ENCODE measurements around the gene NR1H2. TPM values are rescaled to one million over a fixed set of nuclear protein-coding genes. Genes with fewer than 3 reads are reported as not detected.
A peak's percentile ranks its signal among the peaks of the same experiment; 100 is the strongest.

The NR1H2 gene
- total RNA-seq, 1 donor, result 125 TPM

DNA sequence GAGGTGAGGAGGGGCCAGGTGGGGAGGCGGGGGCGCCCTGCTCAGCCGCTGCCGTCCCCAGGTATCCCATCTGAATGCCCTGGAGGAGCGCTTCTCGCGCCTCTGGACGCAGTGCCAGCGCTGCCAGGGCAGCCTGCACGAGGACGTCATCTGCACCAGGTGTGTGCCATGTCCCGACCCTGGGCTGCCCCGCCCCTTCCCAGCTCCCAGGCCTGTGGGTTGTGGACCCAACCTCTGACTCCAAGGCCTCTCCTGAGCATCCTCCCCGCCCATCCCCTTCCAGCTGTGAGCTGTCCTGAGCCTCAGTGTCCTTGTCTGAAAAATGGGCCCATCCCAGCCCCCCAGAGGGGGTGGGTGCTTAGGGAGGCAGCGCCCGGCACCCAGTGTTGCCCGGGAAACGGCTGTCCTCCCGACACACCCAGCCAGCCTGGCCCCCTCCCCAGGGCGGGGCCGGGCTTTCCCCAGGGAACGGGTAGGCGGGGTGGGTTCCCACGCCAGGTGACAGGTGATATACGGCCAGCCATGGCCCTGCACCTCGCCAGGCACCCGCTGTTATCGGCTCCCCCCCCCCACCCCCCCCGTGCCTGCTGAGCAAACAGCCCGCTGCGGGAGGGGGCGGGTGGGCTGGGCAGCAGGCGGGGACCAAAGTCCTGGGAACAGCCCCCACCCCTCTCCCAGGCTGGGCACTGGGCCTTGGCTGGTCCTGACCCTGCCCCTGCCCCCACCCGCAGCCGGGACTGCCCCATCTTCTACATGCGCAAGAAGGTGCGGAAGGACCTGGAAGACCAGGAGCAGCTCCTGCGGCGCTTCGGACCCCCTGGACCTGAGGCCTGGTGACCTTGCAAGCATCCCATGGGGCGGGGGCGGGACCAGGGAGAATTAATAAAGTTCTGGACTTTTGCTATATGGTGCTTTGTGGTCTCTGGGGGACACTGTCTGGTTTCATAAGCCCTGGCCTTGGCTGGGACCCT lies 41.1 kb downstream of the NR1H2 start:
- Histone ChIP-seq H3K4me1 (ENCODE audit: insufficient read depth, low read length) (peaks cover 29% of the 10 kb centered on the region), H3K27me3 (ENCODE audit: insufficient read depth, low read length) (peaks cover 3% of the 10 kb centered on the region), H3K9me3 (ENCODE audit: low read depth, low read length) (no peaks in the 10 kb centered on the region), H3K4me3 (ENCODE audit: low read length) (no peak overlapping the region)

- Histone ChIP-seq H3K27me3 (ENCODE audit: insufficient read depth, low read length) (peaks cover 3% of the 10 kb centered on the region), H3K4me3 (ENCODE audit: low read length) (peak within 1 kb of the TSS; percentile 42), H3K9me3 (ENCODE audit: low read depth, low read length) (no peaks in the 10 kb centered on the region), H3K4me1 (ENCODE audit: insufficient read depth, low read length) (peaks cover 29% of the 10 kb centered on the region)
Measured at GRCh38 chr19:50418176-50419021, 42.1 kb downstream of the NR1H2 start, which contains the start of gene SPIB. Gene SPIB (plus strand): TSS chr19:50418938. CDS start chr19:50418963, 25 bp downstream.

DNA sequence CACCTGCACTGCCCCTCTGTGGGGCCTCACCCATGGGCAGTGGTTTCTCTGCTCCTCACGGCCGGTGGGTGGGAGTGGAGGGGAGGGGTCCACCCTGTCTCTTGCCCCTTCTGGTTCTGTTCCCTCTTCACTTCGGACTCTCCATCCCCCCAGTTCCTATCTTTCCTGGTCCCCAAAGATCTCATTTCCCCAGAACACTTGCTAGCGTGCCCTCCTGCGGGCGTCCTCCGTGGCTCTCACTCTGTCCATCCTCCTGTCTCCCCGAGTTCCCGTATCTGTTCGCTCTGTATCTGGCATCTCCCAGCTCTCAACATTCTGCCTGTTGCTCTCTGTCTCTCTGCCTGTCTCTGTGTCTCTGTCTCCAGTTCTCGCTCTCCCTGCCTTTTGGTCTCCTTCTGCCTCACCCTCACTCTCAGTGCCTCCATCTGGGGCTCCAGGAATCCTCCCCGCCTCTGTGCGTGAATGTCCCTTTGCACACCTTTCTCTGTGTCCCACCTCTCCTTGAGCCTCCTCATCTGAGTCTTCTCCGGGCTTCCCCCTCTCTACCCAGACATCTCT lies 42.8 kb downstream of the NR1H2 start:
- H3K4me3 ChIP-seq (ENCODE audit: low read length), result peak overlapping the region; percentile 42
- H3K4me1 ChIP-seq (ENCODE audit: insufficient read depth, low read length), result peaks cover 29% of the 10 kb centered on the region
- no peaks in the 10 kb centered on the region for H3K9me3 ChIP-seq (ENCODE audit: low read depth, low read length)
- peaks cover 3% of the 10 kb centered on the region for H3K27me3 ChIP-seq (ENCODE audit: insufficient read depth, low read length)

DNA sequence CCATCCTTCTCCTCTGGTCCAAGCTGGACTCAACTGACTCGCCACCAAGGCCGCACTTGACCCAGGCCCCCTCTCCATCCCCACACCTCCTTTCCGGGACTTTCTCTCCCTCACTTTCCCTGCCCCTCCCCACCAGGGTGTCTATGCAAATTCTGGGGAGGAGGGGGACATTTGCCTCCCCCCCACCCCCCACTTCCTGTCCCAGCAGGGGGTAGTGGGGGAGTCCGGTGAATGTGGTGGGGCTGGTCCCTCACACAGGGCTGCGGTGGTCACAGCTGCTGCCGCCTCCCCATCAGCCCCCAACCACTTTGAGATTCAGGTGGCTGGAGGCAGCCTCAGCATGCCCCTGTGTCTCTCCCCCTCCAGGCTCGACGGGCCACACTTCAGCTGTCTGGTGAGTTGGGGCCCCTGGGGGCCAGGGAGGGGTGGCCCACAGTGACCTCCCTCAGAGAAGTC lies 43.4 kb downstream of the NR1H2 start:
- peaks cover 27% of the 10 kb centered on the region for H3K4me1 ChIP-seq (ENCODE audit: insufficient read depth, low read length)
- peak overlapping the region; percentile 42 for H3K4me3 ChIP-seq (ENCODE audit: low read length)
- H3K27me3 ChIP-seq (ENCODE audit: insufficient read depth, low read length), result peaks cover 3% of the 10 kb centered on the region
- H3K9me3 ChIP-seq (ENCODE audit: low read depth, low read length), result no peaks in the 10 kb centered on the region

- Histone ChIP-seq H3K4me1 (ENCODE audit: insufficient read depth, low read length) (peaks cover 22% of the 10 kb centered on the region), H3K27me3 (ENCODE audit: insufficient read depth, low read length) (peaks cover 3% of the 10 kb centered on the region), H3K4me3 (ENCODE audit: low read length) (peak overlapping the region; percentile 42), H3K9me3 (ENCODE audit: low read depth, low read length) (no peaks in the 10 kb centered on the region)
Measured at GRCh38 chr19:50420127-50420526, 43.9 kb downstream of the NR1H2 start.

GRCh38 chr19:50420808-50421207 lies 44.6 kb downstream of the NR1H2 start:
- H3K4me3 ChIP-seq (ENCODE audit: low read length), result no peak overlapping the region
- peaks cover 3% of the 10 kb centered on the region for H3K27me3 ChIP-seq (ENCODE audit: insufficient read depth, low read length)
- H3K4me1 ChIP-seq (ENCODE audit: insufficient read depth, low read length), result peaks cover 17% of the 10 kb centered on the region
- no peaks in the 10 kb centered on the region for H3K9me3 ChIP-seq (ENCODE audit: low read depth, low read length)

- peaks cover 3% of the 10 kb centered on the region for H3K27me3 ChIP-seq (ENCODE audit: insufficient read depth, low read length)
- H3K4me3 ChIP-seq (ENCODE audit: low read length), result no peak overlapping the region
- peaks cover 7% of the 10 kb centered on the region for H3K4me1 ChIP-seq (ENCODE audit: insufficient read depth, low read length)
- no peaks in the 10 kb centered on the region for H3K9me3 ChIP-seq (ENCODE audit: low read depth, low read length)
Measured at GRCh38 chr19:50422397-50423278, 46.4 kb downstream of the NR1H2 start.

DNA sequence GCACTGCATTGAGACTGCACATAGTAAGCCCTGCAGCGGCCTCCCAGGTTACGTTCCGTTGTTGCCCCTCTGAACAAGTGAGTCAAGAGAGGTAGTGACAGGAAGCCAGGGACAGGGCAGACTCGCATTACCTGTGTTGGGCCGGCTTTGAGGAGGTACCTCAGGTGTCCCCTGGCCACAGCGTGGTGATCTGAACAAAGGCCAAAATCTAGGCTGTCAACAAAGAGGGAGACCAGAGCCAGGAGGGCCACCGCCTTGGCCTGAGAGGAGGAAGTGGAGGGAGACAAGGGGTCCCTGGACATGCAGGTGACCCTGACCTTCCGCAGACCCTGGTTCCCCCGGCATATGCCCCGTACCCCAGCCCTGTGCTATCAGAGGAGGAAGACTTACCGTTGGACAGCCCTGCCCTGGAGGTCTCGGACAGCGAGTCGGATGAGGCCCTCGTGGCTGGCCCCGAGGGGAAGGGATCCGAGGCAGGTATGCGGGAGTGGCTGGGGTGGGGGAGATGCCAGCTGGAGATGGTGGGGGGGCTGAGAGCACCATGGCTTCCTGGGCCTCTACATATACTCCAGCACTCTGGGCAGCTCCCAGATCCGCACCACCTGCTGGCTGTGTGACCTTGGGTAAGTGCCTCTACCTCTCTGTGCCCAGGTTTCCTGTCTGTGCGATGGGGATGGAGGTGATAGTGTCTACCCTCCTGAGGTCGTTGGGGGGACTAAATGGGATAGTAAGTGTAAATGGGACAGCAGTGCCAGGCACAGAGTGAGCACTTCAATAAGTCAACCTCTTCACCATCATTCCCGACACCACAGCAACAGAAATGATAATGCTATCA lies 47.2 kb downstream of the NR1H2 start:
- Histone ChIP-seq H3K27me3 (ENCODE audit: insufficient read depth, low read length) (peaks cover 3% of the 10 kb centered on the region), H3K9me3 (ENCODE audit: low read depth, low read length) (no peaks in the 10 kb centered on the region), H3K4me1 (ENCODE audit: insufficient read depth, low read length) (peaks cover 14% of the 10 kb centered on the region), H3K4me3 (ENCODE audit: low read length) (no peak overlapping the region)

DNA sequence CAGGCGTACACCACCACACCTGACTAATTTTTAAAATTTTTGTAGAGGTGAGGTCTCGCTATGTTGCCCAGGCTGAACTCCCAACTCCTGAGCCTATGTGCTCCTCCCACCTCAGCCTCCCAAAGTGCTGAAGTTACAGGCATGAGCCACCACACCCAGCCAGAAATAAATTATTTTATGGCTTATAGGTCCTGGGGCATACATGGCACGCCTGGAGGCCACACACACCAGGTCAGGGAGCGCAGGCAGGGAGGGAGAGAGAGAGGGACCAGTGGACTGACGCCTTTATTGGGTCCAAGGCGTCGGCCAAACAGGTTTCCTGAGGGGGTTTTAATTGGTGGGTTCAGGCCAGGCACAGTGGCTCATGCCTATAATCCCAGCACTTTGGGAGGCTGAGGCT lies 49.3 kb downstream of the NR1H2 start:
- Histone ChIP-seq H3K4me1 (ENCODE audit: insufficient read depth, low read length) (peaks cover 17% of the 10 kb centered on the region), H3K9me3 (ENCODE audit: low read depth, low read length) (no peaks in the 10 kb centered on the region), H3K27me3 (ENCODE audit: insufficient read depth, low read length) (no peaks in the 10 kb centered on the region), H3K4me3 (ENCODE audit: low read length) (no peak overlapping the region)

DNA sequence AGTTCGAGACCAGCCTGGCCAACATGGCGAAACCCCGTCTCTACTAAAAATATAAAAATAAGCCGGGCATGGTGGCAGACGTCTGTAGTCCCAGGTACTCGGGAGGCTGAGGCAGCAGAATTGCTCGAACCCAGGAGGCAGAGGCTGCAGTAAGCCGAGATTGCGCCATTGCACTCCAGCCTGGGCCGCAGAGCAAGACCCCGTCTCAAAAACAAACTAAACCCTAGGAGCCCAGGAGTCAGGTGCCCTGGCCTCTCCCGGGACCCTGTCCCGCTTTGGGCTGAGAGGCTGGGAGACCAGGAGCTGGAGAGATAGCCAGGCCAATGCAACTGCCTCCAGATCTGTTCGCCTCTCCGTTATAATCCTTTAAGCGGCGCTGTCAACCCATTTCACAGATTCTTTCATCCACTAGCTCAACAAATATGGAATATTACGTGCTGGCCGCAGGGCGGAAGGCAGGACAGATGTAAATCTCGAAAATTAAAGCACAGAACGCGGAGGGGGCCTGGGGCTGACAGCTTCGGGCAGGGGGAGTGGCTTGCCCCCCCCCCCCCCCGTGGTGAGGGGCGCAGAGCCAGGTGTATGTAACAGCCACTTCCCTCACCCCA lies 51.2 kb downstream of the NR1H2 start:
- H3K9me3 ChIP-seq (ENCODE audit: low read depth, low read length), result no peaks in the 10 kb centered on the region
- H3K27me3 ChIP-seq (ENCODE audit: insufficient read depth, low read length), result no peaks in the 10 kb centered on the region
- H3K4me1 ChIP-seq (ENCODE audit: insufficient read depth, low read length), result peaks cover 26% of the 10 kb centered on the region
- no peak overlapping the region for H3K4me3 ChIP-seq (ENCODE audit: low read length)

DNA sequence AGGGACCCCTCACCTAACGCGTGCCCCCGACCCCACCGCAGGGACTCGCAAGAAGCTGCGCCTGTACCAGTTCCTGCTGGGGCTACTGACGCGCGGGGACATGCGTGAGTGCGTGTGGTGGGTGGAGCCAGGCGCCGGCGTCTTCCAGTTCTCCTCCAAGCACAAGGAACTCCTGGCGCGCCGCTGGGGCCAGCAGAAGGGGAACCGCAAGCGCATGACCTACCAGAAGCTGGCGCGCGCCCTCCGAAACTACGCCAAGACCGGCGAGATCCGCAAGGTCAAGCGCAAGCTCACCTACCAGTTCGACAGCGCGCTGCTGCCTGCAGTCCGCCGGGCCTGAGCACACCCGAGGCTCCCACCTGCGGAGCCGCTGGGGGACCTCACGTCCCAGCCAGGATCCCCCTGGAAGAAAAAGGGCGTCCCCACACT lies 51.8 kb downstream of the NR1H2 start:
- H3K4me3 ChIP-seq (ENCODE audit: low read length), result peak overlapping the region; percentile 6

GRCh38 chr19:50428772-50429463 lies 52.7 kb downstream of the NR1H2 start:
- peaks cover 31% of the 10 kb centered on the region for H3K4me1 ChIP-seq (ENCODE audit: insufficient read depth, low read length)

More for the DNA sequence above, 51.8 kb downstream of the NR1H2 start:
- Histone ChIP-seq H3K27me3 (ENCODE audit: insufficient read depth, low read length) (peaks cover 2% of the 10 kb centered on the region), H3K4me1 (ENCODE audit: insufficient read depth, low read length) (peaks cover 31% of the 10 kb centered on the region), H3K9me3 (ENCODE audit: low read depth, low read length) (no peaks in the 10 kb centered on the region)

More at GRCh38 chr19:50428772-50429463, 52.7 kb downstream of the NR1H2 start:
- Histone ChIP-seq H3K9me3 (ENCODE audit: low read depth, low read length) (no peaks in the 10 kb centered on the region), H3K4me3 (ENCODE audit: low read length) (no peak overlapping the region), H3K27me3 (ENCODE audit: insufficient read depth, low read length) (peaks cover 2% of the 10 kb centered on the region)
